ENCODE measurements around the gene CWF19L2. TPM values are rescaled to one million over a fixed set of nuclear protein-coding genes. Genes with fewer than 3 reads are reported as not detected.
"Not testable (repeated sequence)": the region's sequence is repeated elsewhere in the genome, so short reads cannot be mapped to it uniquely, and the experiment has no call there.

The CWF19L2 gene
- total RNA-seq, 1 donor from 2014 or later = 9.0 TPM

DNA sequence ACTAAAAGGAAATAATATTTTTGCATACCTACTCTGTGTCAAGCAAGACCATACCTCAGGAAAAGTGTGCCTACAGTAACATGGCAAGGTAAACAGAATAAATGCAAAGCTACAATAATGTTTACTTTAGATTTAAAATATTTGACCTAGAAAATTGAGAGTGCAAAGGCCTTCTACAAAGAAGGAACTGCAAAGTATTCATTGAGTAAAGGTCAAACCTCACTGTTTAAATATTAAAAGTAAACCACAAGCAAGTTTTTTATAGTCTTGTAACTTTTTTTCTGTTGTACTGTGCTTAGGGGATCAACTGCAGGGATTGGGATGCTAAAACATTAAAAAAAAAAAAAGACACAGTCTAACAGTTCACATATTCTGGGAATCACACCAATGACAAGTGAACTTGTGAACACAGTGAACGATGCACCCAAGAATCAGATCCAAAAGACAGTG is 48.8 kb downstream of the CWF19L2 start:
- H3K9me3 ChIP-seq (ENCODE audit: insufficient read depth, low read depth, low read length) = no peaks in the 10 kb centered on the region
- DNase-seq (ENCODE audit: low read depth) = no peak
- no peak overlapping the region for H3K4me3 ChIP-seq (ENCODE audit: insufficient read depth, low read depth, low read length)
- Mint-ChIP-seq H3K36me3 (ENCODE audit: low read depth, unreplicated experiment) (no peaks in the 10 kb centered on the region), H3K27me3 (ENCODE audit: low read depth, unreplicated experiment) (no peaks in the 10 kb centered on the region), H3K27ac (ENCODE audit: unreplicated experiment) (no peak overlapping the region), H3K4me3 (ENCODE audit: unreplicated experiment) (no peak overlapping the region), H3K4me1 (ENCODE audit: low read depth, unreplicated experiment) (no peaks in the 10 kb centered on the region), H3K9me3 (ENCODE audit: unreplicated experiment) (no peaks in the 10 kb centered on the region)
- H3K27me3 ChIP-seq (ENCODE audit: insufficient read depth, low read length) = no peaks in the 10 kb centered on the region
- no peak overlapping the region for H3K4me2 ChIP-seq (ENCODE audit: low read length)
- no peaks in the 10 kb centered on the region for H4K20me1 ChIP-seq (ENCODE audit: insufficient read depth, low read length)
- H3K9ac ChIP-seq (ENCODE audit: low read length) = no peak overlapping the region
- no peaks in the 10 kb centered on the region for H3K79me2 ChIP-seq (ENCODE audit: insufficient read depth, low read length)
- H3K36me3 ChIP-seq (ENCODE audit: insufficient read depth, low read length) = peaks cover 2% of the 10 kb centered on the region
- H2AFZ ChIP-seq (ENCODE audit: low read depth, low read length) = no peak overlapping the region
- no peak overlapping the region for H3K27ac ChIP-seq (ENCODE audit: low read depth, low read length)
- H3K4me1 ChIP-seq (ENCODE audit: insufficient read depth, low read length) = no peaks in the 10 kb centered on the region
- FAIRE-seq = no peak
- TF ChIP-seq EZH2 (IDR thresholded peaks at IDR 0.05; ENCODE audit: insufficient read depth, low read length) = no peak

DNA sequence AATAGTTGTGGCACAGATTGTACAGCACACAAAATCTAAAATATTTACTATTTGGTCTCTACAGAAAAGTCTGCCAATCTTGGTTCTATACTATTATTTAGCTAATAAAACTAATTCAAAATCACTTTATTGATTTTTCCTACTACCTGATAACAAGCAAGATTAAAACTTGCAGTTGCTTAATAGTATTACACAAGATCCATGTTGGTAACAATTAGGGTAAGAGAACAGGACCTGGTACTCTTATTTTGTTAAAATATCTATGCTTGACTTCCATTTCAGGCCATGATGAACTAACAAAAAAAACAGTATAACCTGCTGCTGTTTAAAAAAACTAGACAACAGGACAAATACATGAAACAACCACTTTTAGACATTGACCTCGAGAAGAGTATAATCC is 52.4 kb downstream of the CWF19L2 start:
- Mint-ChIP-seq H3K27me3 (ENCODE audit: low read depth, unreplicated experiment) (no peaks in the 10 kb centered on the region), H3K4me1 (ENCODE audit: low read depth, unreplicated experiment) (no peaks in the 10 kb centered on the region), H3K27ac (ENCODE audit: unreplicated experiment) (no peak overlapping the region), H3K36me3 (ENCODE audit: low read depth, unreplicated experiment) (peaks cover 9% of the 10 kb centered on the region), H3K9me3 (ENCODE audit: unreplicated experiment) (peaks cover 7% of the 10 kb centered on the region), H3K4me3 (ENCODE audit: unreplicated experiment) (no peak overlapping the region)
- Histone ChIP-seq H3K79me2 (ENCODE audit: insufficient read depth, low read length) (no peaks in the 10 kb centered on the region), H3K4me3 (ENCODE audit: insufficient read depth, low read depth, low read length) (no peak overlapping the region), H3K9me3 (ENCODE audit: insufficient read depth, low read depth, low read length) (no peaks in the 10 kb centered on the region), H3K4me2 (ENCODE audit: low read length) (no peak overlapping the region), H3K9ac (ENCODE audit: low read length) (no peak overlapping the region), H3K4me1 (ENCODE audit: insufficient read depth, low read length) (no peaks in the 10 kb centered on the region), H2AFZ (ENCODE audit: low read depth, low read length) (no peak overlapping the region), H3K36me3 (ENCODE audit: insufficient read depth, low read length) (no peaks in the 10 kb centered on the region), H3K27me3 (ENCODE audit: insufficient read depth, low read length) (no peaks in the 10 kb centered on the region), H3K27ac (ENCODE audit: low read depth, low read length) (no peak overlapping the region), H4K20me1 (ENCODE audit: insufficient read depth, low read length) (no peaks in the 10 kb centered on the region)
- no peak for TF ChIP-seq EZH2 (IDR thresholded peaks at IDR 0.05; ENCODE audit: insufficient read depth, low read length)
- TF ChIP-seq, protein P1, sequence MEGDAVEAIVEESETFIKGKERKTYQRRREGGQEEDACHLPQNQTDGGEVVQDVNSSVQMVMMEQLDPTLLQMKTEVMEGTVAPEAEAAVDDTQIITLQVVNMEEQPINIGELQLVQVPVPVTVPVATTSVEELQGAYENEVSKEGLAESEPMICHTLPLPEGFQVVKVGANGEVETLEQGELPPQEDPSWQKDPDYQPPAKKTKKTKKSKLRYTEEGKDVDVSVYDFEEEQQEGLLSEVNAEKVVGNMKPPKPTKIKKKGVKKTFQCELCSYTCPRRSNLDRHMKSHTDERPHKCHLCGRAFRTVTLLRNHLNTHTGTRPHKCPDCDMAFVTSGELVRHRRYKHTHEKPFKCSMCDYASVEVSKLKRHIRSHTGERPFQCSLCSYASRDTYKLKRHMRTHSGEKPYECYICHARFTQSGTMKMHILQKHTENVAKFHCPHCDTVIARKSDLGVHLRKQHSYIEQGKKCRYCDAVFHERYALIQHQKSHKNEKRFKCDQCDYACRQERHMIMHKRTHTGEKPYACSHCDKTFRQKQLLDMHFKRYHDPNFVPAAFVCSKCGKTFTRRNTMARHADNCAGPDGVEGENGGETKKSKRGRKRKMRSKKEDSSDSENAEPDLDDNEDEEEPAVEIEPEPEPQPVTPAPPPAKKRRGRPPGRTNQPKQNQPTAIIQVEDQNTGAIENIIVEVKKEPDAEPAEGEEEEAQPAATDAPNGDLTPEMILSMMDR (IDR thresholded peaks at IDR 0.05; ENCODE audit: insufficient read depth, low read depth, low read length) = no peak
- FAIRE-seq = no peak
- DNase-seq (ENCODE audit: low read depth) = no peak

DNA sequence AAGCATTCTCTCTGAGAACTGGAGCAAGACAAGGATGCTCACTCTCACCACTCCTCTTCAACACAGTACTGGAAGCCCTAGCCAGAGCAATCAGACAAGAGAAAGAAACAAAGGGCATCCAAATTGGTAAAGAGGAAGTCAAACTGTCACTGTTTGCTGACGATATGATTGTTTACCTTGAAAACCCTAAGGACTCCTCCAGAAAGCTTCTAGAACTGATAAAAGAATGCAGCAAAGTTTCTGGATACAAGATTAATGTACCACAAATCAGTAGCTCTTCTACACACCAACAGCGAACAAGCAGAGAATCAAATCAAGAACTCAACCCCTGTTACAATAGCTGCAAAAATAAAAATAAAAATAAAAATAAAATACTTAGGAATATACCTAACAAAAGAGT is 56.5 kb downstream of the CWF19L2 start:
- H3K27ac Mint-ChIP-seq (ENCODE audit: unreplicated experiment); FAIRE-seq; H2AFZ ChIP-seq (ENCODE audit: low read depth, low read length); H3K4me1 Mint-ChIP-seq (ENCODE audit: low read depth, unreplicated experiment); H3K36me3 ChIP-seq (ENCODE audit: insufficient read depth, low read length); H3K27me3 ChIP-seq (ENCODE audit: insufficient read depth, low read length); DNase-seq (ENCODE audit: low read depth); H4K20me1 ChIP-seq (ENCODE audit: insufficient read depth, low read length); H3K79me2 ChIP-seq (ENCODE audit: insufficient read depth, low read length); H3K4me1 ChIP-seq (ENCODE audit: insufficient read depth, low read length); H3K9ac ChIP-seq (ENCODE audit: low read length); H3K9me3 Mint-ChIP-seq (ENCODE audit: unreplicated experiment); H3K4me2 ChIP-seq (ENCODE audit: low read length); H3K4me3 ChIP-seq (ENCODE audit: insufficient read depth, low read depth, low read length); H3K27me3 Mint-ChIP-seq (ENCODE audit: low read depth, unreplicated experiment); H3K27ac ChIP-seq (ENCODE audit: low read depth, low read length); H3K9me3 ChIP-seq (ENCODE audit: insufficient read depth, low read depth, low read length); H3K4me3 Mint-ChIP-seq (ENCODE audit: unreplicated experiment): not testable (repeated sequence)
- peaks cover 13% of the 10 kb centered on the region for H3K36me3 Mint-ChIP-seq (ENCODE audit: low read depth, unreplicated experiment)

Data from astrocyte (in vitro differentiated cells and primary cell).